Keratinocyte (primary cell): ENCODE results near the gene DSCAM. TPM values are rescaled to one million over a fixed set of nuclear protein-coding genes. Genes with fewer than 3 reads are reported as not detected.
"Not testable (repeated sequence)": the region's sequence is repeated elsewhere in the genome, so short reads cannot be mapped to it uniquely, and the experiment has no call there.

ENCODE experiments used
- DNase-seq: peaks from one replicate; pipeline ENCODE4 v3.0.0-alpha.2; 2011; ENCODE audit warnings: low read depth, missing footprints, low spot score
- FAIRE-seq: peaks from 2 replicates; lab custom pipeline; 2011; peaks lifted over from hg19 to GRCh38; lab: Jason Lieb, UNC
- H2AFZ ChIP-seq: 2 replicates; pipeline ENCODE4 v1.6.0; 2012; ENCODE audit warnings: low read length, control low read depth, inconsistent platforms; ENCODE audit not compliant: control insufficient read depth
- H3K27ac ChIP-seq: 2 replicates; pipeline ENCODE4 v1.5.1; 2011; ENCODE audit warnings: low read length; ENCODE audit not compliant: control insufficient read depth, insufficient read depth
- H3K27me3 ChIP-seq: 3 replicates; pipeline ENCODE4 v1.6.0; 2011; ENCODE audit warnings: low read length; ENCODE audit not compliant: control insufficient read depth, insufficient read depth; ENCODE audit errors: extremely low read depth
- H3K36me3 ChIP-seq, 2 experiments: 2 replicates in 1 of 2; 3 replicates in 1 of 2; pipeline ENCODE4 v1.5.1; 2011; ENCODE audit warnings: low read length in 2 of 2, mild to moderate bottlenecking in 1 of 2; ENCODE audit not compliant: control insufficient read depth in 2 of 2, insufficient read depth in 2 of 2; ENCODE audit errors: extremely low read depth in 1 of 2
- H3K4me1 ChIP-seq: 3 replicates; pipeline ENCODE4 v1.5.1; 2011; ENCODE audit warnings: low read length; ENCODE audit not compliant: control insufficient read depth, insufficient read depth; ENCODE audit errors: extremely low read depth
- H3K4me2 ChIP-seq: 3 replicates; pipeline ENCODE4 v1.6.0; 2011; ENCODE audit warnings: low read depth, low read length; ENCODE audit not compliant: control insufficient read depth, insufficient read depth; ENCODE audit errors: extremely low read depth
- H3K4me3 ChIP-seq, 3 experiments: fragments of 200-600 bp in 1 of 3; sonication (generic) in 1 of 3; 2 replicates in 2 of 3; 3 replicates in 1 of 3; pipeline ENCODE4 v1.5.1; 2011 to 2016; ENCODE audit warnings: low read length in 3 of 3, mild to moderate bottlenecking in 3 of 3, control low read depth in 2 of 3, inconsistent platforms in 1 of 3, low read depth in 1 of 3, mixed read lengths in 1 of 3, mixed run types in 1 of 3, moderate library complexity in 1 of 3; ENCODE audit not compliant: control insufficient read depth in 2 of 3, insufficient read depth in 2 of 3; ENCODE audit errors: extremely low read depth in 1 of 3
- H3K79me2 ChIP-seq: 2 replicates; pipeline ENCODE4 v1.6.0; 2012; ENCODE audit warnings: low read length; ENCODE audit not compliant: control insufficient read depth, insufficient read depth
- H3K9ac ChIP-seq: 3 replicates; pipeline ENCODE4 v1.6.0; 2011; ENCODE audit warnings: low read length; ENCODE audit not compliant: control insufficient read depth, insufficient read depth; ENCODE audit errors: extremely low read depth
- H3K9me1 ChIP-seq: 3 replicates; pipeline ENCODE4 v1.6.0; 2011; ENCODE audit warnings: low read length; ENCODE audit not compliant: control insufficient read depth, insufficient read depth; ENCODE audit errors: extremely low read depth
- H3K9me3 ChIP-seq: 2 replicates; pipeline ENCODE4 v1.5.1; 2012; ENCODE audit warnings: low read depth, low read length; ENCODE audit not compliant: control insufficient read depth
- H4K20me1 ChIP-seq: 3 replicates; pipeline ENCODE4 v1.6.0; 2011; ENCODE audit warnings: low read length; ENCODE audit not compliant: control insufficient read depth, insufficient read depth; ENCODE audit errors: extremely low read depth
- CTCF ChIP-seq, 3 experiments: IDR thresholded peaks in 1 of 3; conservative IDR thresholded peaks in 1 of 3; optimal IDR thresholded peaks in 1 of 3; 2 replicates in 2 of 3; 3 replicates in 1 of 3; pipeline versions ENCODE3 to v1.5.1; 2011; ENCODE audit warnings: low read length in 3 of 3, mild to moderate bottlenecking in 3 of 3, moderate library complexity in 2 of 3, control low read depth in 1 of 3, inconsistent platforms in 1 of 3; ENCODE audit not compliant: insufficient read depth in 2 of 3; ENCODE audit errors: extremely low read depth in 1 of 3
- EZH2 ChIP-seq: IDR thresholded peaks from one replicate; pipeline ENCODE4 v1.6.1; 2012; ENCODE audit warnings: inconsistent platforms, mild to moderate bottlenecking, low read length, moderate library complexity
- dilution Hi-C: fragments of 300-500 bp; cut with MboI; formaldehyde crosslinking; loops from one replicate; pipeline ENCODE4 v1.7.0; 2020; ENCODE audit warnings: low sequenced_read_pairs; ENCODE audit not compliant: extremely low pct_ligation_motif_present
- polyA plus RNA-seq, 5 experiments: library from polyadenylated mRNA; depleted of rRNA in 3 of 5; stranded (reverse) in 3 of 5; stranded (forward) in 1 of 5; unstranded in 1 of 5; fragments of >200 nt; gene quantifications; 1 replicate in 1 of 5; 2 replicates in 3 of 5; 3 replicates in 1 of 5; pipeline versions ENCODE4 v1.2.1 to v1.2.3, GENCODE V29; 2011 to 2012; ENCODE audit warnings: missing spikeins in 2 of 5, low read depth in 1 of 5, low replicate concordance in 1 of 5

Gene DSCAM
- polyA plus RNA-seq, 1 donor (not counting 4 experiments of a cell fraction or from before 2014, with no cell fraction given), result 2.1 TPM

GRCh38 chr21:40041446-40041845, 805.5 kb downstream of the DSCAM start:
- no peaks in the 10 kb centered on the region for H3K4me1 ChIP-seq
- H3K4me2 ChIP-seq, result no peak overlapping the region
- peaks cover 0 to 2% of the 10 kb centered on the region in 2 experiments for H3K36me3 ChIP-seq
- no peaks in the 10 kb centered on the region for H3K9me1 ChIP-seq
- TF ChIP-seq CTCF (optimal IDR thresholded peaks at IDR 0.05 in 1 of 3, IDR thresholded peaks at IDR 0.05 in 1 of 3, conservative IDR thresholded peaks at IDR 0.05 in 1 of 3; ENCODE audit: extremely low read depth in 1 of 3, insufficient read depth in 2 of 3, low read length in 3 of 3) (no peak), EZH2 (no peak)
- H3K9ac ChIP-seq, result no peak overlapping the region
- H3K9me3 ChIP-seq, result no peaks in the 10 kb centered on the region
- dilution Hi-C loops, result no loop called here
- DNase-seq, result no peak
- no peaks in the 10 kb centered on the region for H3K27me3 ChIP-seq
- no peak overlapping the region for H2AFZ ChIP-seq
- no peak overlapping the region for H3K4me3 ChIP-seq
- no peak overlapping the region for H3K27ac ChIP-seq
- no peaks in the 10 kb centered on the region for H3K79me2 ChIP-seq
- H4K20me1 ChIP-seq, result no peaks in the 10 kb centered on the region
- no peak for FAIRE-seq

- dilution Hi-C loops, FAIRE-seq: not testable (repeated sequence)
Observed at GRCh38 chr21:40033156-40033782, 813.7 kb downstream of the DSCAM start.

GRCh38 chr21:40029888-40030287, 817.1 kb downstream of the DSCAM start:
- dilution Hi-C loops, result no loop called here
- H2AFZ ChIP-seq, result no peak overlapping the region
- TF ChIP-seq CTCF (optimal IDR thresholded peaks at IDR 0.05 in 1 of 3, IDR thresholded peaks at IDR 0.05 in 1 of 3, conservative IDR thresholded peaks at IDR 0.05 in 1 of 3; ENCODE audit: extremely low read depth in 1 of 3, insufficient read depth in 2 of 3, low read length in 3 of 3) (no peak), EZH2 (no peak)
- H4K20me1 ChIP-seq, result no peaks in the 10 kb centered on the region
- DNase-seq, result no peak
- H3K27me3 ChIP-seq, result no peaks in the 10 kb centered on the region
- no peak overlapping the region for H3K4me2 ChIP-seq
- H3K9ac ChIP-seq, result no peak overlapping the region
- H3K79me2 ChIP-seq, result no peaks in the 10 kb centered on the region
- peaks cover 4% of the 10 kb centered on the region for H3K9me3 ChIP-seq
- H3K4me3 ChIP-seq, result no peak overlapping the region
- no peaks in the 10 kb centered on the region for H3K9me1 ChIP-seq
- no peak overlapping the region for H3K27ac ChIP-seq
- H3K4me1 ChIP-seq, result no peaks in the 10 kb centered on the region
- H3K36me3 ChIP-seq, result no peaks in the 10 kb centered on the region
- no peak for FAIRE-seq

More at GRCh38 chr21:40033156-40033782, 813.7 kb downstream of the DSCAM start:
- not testable (repeated sequence) for H3K4me3 ChIP-seq, H3K27ac ChIP-seq, H3K9me3 ChIP-seq, H3K9me1 ChIP-seq, H3K9ac ChIP-seq, H4K20me1 ChIP-seq, H3K79me2 ChIP-seq, H3K27me3 ChIP-seq, H3K4me2 ChIP-seq, H2AFZ ChIP-seq, H3K4me1 ChIP-seq, DNase-seq, H3K36me3 ChIP-seq

GRCh38 chr21:40028393-40028792, 818.6 kb downstream of the DSCAM start:
- H3K27ac ChIP-seq, FAIRE-seq, H3K79me2 ChIP-seq, H3K4me2 ChIP-seq, H3K4me1 ChIP-seq, H4K20me1 ChIP-seq, H3K36me3 ChIP-seq, H3K9ac ChIP-seq, H3K4me3 ChIP-seq, dilution Hi-C loops, DNase-seq, H2AFZ ChIP-seq, H3K9me3 ChIP-seq, H3K9me1 ChIP-seq, H3K27me3 ChIP-seq: not testable (repeated sequence)
